Head of caudate nucleus (tissue), 42 donors: ENCODE results near the gene MPDU1.

ENCODE experiments used
- DNase-seq, 42 donors: peaks; one replicate each; pipeline versions ENCODE4 v3.0.0 to v3.0.0-alpha.2; 2020 to 2021; ENCODE audit warnings: mixed read lengths in 7 of 42
- intact Hi-C: fragments of 100-400 bp; cut with DNase I; formaldehyde crosslinking; loops from one replicate; pipeline ENCODE4 v1.15.0; 2022

Gene MPDU1

DNA sequence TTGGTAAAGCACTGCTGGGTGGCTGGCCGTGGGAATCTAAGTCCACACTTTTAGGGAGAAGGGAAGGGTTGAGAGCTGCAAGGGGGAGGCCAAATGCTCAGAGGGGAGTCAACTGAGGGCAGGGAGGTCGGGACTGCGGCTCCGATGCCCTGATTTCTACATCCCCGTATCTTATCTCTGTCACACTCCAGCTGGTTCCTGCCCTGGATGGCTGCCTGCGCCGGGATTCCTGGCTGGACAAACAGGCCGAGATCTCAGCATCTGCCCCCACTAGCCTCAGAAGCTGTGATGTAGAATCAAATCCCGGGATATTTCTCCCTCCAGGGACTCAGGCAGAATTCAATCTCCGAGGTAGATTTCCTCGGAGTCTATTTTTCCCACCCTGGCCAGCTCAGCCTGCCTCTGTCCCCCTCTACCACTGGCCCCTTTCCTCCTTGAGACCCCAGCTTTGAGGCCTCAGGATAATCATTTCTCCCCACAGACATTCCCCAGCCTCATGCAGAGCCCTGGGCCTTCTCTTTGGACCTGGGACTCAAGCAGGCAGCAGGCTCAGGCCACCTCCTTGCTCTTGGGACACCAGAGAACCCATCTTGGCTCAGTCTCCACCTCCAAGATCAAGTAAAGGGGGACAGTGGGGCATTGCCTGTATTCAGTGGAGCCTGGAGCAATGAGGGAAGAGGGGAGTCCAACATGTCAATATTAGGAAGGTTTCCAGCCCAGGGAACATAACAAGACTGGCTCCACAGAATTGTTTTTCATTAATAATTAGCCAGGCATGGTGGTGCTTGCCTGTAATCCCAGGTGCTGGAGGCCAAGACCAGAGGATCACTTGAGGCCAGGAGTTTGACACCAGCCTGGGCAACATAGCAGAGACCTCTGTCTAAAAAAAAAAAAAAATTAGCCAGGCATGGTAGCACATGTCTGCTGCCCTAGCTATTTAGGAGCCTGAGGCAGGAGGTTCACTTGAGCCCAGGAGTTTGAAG, 48.0 kb downstream of the MPDU1 start:
- intact Hi-C loops = no loop called here
- DNase-seq = no peak

DNA sequence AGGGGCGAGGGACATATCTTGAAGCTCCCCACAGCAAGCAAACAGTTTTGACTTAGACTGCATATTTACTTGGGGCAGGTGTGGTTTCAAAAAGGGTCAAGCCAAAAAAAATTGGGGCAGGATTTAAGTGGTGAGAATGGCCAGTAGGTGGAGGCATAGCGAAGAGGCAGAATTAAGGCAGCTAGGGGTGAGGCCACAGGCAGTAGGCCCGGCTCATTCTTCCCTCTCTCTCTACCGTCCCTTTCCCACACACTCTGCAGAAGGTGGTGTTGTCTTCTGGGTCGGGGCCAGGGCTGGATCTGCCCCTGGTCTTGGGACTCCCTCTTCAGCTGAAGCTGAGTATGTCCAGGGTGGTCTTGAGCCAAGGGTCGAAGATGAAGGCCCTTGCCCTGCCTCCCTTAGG, 48.8 kb downstream of the MPDU1 start:
- intact Hi-C loops = no loop called here
- peak in 11 of 42 donors; percentile 14 to 58 (median 37) for DNase-seq

DNA sequence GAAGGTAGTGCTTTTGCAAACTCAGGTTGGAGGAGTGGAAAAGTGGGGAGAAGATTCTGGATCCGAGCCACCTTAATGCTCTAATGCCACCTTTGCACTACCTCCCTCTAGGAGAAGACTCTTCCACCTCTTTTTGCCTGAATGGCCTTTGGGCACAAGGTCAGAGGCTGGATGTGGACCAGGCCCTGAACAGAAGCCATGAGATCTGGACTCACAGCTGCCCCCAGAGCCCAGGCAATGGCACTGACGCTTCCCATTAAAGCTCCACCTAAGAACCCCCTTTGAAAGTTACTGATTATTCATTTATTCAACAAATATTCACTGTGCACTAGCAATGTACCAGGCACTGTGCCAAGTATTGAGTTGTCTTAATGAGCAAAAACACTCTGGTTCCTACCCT, 49.4 kb downstream of the MPDU1 start:
- intact Hi-C loops = no loop called here
- DNase-seq = no peak

DNA sequence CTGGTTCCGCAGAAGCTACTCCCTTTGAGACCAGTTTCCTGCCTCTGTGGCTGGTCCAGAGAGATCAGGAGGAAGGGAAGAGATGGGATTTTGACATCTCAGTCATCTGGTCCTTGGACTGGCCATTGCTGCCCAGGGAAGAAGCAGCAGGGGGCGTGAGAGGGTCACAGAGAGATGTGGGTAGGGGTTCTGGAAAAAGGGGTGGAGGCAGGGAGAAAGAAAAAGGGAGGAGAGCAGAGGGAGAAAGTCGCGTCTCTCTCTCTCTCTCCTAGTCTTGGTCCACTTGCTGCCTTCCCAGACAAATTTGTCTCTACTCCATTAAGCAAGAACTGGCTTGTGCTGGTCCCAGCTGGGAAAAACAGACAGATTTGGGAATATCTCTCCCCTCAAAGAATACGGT, 50.7 kb downstream of the MPDU1 start:
- intact Hi-C loops = no loop called here
- DNase-seq = peak in 40 of 42 donors; percentile 23 to 84 (median 56)

DNA sequence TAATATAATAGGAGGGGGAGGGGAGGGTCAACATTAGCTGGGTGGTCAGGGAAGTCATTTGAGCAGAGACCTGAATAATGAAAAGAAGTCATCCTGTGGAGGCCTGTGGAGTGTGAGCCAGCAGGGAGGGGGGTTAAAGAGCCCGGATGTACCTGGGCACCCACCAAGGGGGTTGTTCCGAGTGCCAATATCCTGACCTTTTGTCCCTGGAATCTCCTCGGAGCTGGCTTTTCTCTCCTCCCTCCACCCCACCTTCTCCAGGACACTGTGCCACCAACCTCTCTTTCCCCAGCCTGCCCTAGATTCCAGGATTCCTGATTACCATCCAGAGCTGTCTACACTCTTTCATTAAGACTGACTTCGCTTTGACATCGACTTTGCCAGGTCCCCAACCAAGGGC, 52.5 kb downstream of the MPDU1 start:
- intact Hi-C loops = no loop called here
- DNase-seq = no peak
